T-helper 1 cell (primary cell): ENCODE results near the gene TAF8.
A peak's percentile ranks its signal among the peaks of the same experiment; 100 is the strongest.

ENCODE experiments used
- DNase-seq, 5 donors: peaks; one replicate each; pipeline ENCODE4 v3.0.0-alpha.2; 2012 to 2020

The TAF8 gene

DNA sequence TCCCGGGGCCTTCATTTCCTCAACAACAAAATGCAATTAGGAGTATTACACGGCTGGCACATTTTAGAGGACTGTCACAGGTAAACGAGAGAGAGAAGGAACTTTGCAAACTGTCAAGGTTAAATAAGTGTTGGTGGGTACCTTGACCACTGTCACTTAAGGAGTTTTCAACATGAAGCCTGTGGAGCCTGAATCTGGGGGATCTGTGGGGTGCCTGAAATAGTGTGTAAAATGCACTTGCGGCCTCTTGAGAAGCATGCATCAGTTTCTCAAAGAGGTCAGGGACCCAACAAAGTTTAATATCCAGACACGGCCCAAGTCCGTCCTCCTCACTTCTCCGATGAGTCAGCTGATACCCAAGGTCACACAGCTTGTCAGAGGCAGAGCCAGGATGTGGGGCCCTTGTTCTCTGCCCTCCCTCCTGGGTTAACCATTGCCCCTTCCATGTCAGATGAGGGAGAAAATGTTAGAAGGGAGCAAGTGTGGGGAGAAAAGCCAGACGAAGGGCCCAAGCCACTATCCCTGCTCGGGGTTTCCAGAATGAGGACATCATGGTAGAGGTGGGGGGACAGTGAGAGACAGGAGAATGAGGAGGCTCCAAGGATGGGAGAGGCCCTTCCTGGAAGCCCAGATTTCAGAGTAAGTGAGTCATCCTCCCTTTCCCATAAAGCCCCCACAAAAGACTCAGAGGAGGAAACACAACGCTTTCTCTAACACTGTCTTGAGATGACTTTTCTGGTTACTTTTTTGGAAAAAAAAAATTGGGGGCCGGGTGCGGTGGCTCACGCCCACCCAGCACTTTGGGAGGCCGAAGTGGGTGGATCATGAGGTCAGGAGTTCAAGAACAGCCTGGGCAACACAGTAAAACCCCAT, 49.9 kb downstream of the TAF8 start:
- DNase-seq: peak in 1 of 5 donors; percentile 58

- no peak for DNase-seq
Measured at GRCh38 chr6:42101186-42101657, 50.9 kb downstream of the TAF8 start.

- no peak for DNase-seq
Measured at GRCh38 chr6:42103216-42103615, 52.9 kb downstream of the TAF8 start.

DNA sequence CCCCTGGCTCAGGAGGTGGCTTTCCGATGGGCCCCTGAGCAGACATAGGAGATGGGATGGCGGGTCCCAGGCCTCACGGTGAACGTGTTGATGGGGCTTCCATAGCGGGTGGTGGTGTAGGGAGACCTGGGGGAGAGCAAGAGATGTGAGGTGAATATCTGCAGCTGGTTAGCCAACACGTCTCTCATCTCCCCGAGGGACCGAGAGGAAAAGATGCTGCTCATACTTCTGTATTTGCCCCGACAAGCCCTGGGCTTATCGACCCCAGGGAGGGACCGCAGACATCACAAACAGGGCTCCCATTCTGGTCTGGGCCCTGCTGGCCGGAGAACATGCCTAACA, 53.4 kb downstream of the TAF8 start:
- no peak for DNase-seq

- DNase-seq: peak; percentile 28 to 83 (median 50)
Measured at GRCh38 chr6:42104095-42104803, 53.9 kb downstream of the TAF8 start.

- no peak for DNase-seq
Measured at GRCh38 chr6:42104804-42105125, 54.4 kb downstream of the TAF8 start.

GRCh38 chr6:42105156-42105648, 54.9 kb downstream of the TAF8 start:
- DNase-seq: no peak

DNA sequence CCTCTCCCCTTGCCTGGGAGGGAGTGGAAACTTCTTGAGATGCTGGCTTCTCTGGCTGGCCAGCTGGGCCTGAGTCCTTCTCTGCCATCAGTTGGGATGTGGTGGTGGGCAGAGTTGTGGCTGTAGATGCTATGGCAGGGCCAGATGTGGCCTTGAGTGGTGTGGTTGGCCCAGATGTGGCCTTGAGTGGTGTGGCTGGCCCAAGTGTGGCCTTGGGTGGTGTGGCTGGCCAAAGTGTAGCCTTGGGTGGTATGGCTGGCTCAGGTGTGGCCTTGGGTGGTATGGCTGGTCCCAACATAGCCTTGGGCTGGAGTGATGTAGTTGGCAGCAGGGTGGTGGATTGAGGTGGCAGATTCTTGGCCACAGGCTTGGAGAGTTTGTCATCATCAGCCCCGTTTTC, 55.4 kb downstream of the TAF8 start:
- no peak for DNase-seq

- DNase-seq: no peak
Measured at GRCh38 chr6:42106112-42107023, 56.0 kb downstream of the TAF8 start.

- DNase-seq: no peak
Measured at GRCh38 chr6:42108071-42108470, 57.7 kb downstream of the TAF8 start.

GRCh38 chr6:42110683-42111082, 60.4 kb downstream of the TAF8 start:
- DNase-seq: no peak

DNA sequence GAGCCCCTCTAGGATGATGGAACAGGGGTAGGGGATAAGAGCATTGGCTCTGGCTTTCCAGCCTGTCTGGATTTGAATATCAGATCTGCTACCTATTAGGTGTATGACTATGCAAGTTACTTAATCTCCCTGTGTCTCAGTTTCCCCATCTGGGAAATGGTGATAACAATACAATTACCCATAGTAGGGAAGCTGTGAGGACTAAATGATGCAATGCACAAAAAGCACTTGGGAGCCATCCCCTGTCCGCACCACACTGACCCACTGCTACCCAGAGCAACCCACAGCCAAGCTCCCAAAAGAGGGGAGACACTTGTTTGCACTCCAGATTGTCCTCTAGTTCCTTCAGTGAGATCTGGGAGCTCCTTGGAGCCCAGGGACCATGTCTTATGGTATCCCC, 62.0 kb downstream of the TAF8 start:
- DNase-seq: no peak

DNA sequence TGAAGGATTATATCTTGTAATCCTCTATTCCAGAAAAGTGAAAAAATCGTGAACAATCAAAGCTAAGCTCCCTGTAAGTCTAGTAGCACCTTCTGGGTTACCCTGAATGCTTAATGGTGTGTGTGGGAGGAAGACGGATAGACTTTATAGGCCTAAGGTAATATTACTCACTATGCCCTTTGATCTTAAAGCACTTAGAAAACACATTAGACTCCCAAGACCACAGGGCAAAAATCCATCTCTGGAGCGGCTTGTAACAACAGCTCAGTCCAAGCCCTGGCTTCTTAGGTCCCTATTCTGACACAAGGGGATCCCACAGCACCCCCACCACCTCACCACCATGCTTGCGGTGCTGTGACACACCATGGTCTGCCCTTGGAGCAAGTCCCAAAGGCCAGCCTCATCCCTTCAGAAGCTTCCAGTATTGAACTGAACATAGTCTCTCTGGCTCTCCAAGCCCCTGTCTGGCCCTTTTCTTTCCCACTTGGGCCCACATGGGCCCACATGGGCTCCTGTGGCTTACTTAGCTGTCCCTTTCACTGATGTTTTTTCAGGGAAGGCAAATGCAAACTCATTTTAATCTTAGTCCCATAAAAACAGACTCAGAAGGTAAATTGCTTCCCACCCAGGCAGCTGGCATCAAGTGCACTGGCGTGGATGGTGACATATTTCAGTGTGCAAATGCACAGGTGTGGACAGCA, 63.8 kb downstream of the TAF8 start:
- DNase-seq: no peak

GRCh38 chr6:42117843-42118161, 67.5 kb downstream of the TAF8 start:
- DNase-seq: no peak

- no peak for DNase-seq
Measured at GRCh38 chr6:42118162-42119001, 68.1 kb downstream of the TAF8 start.

DNA sequence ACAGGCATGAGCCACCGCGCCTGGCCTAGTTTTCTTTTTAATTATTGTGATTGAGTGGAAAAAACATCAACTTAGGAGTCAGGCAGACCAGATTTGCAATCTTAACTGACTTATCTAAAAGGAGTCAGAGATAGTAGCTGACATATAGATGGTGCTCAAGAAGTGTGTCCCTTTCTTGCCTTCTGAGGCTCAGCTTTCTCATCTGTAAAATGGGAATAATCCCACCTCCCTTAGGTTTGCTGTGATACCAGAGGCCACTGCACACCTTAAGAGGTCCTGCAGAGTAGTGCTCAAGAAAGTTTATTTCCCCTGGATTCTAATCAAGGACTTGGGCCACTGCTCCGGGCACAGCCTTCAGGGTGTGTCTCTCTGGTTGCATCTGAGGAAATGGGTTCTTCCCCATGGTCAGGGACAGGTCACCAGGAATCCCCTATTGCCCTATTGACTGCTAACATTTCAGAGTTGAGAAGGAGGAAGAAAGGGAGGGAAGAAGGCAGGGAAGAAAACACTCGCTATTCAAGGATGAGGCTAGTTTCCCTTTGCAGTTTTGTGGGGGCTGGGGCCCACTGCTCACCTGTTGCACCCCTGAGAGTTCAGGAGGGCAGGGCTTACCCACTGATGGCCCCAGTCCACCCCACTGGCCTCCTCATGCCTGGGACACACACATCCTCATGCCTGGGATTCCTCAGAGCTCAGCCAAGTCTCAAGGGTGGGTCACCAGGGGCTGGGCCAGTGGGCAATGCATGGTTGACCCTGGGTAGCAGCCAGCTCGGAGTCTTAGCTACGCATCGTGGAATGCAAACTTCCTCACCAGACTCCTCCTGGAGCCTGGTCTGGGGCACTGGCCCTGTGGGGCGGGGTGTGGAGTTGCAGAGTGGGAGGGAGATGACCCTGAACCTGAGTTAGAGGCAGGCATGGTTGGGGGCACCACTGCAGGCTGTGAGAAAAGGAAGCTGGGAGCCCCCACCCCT, 70.9 kb downstream of the TAF8 start:
- DNase-seq: no peak

DNA sequence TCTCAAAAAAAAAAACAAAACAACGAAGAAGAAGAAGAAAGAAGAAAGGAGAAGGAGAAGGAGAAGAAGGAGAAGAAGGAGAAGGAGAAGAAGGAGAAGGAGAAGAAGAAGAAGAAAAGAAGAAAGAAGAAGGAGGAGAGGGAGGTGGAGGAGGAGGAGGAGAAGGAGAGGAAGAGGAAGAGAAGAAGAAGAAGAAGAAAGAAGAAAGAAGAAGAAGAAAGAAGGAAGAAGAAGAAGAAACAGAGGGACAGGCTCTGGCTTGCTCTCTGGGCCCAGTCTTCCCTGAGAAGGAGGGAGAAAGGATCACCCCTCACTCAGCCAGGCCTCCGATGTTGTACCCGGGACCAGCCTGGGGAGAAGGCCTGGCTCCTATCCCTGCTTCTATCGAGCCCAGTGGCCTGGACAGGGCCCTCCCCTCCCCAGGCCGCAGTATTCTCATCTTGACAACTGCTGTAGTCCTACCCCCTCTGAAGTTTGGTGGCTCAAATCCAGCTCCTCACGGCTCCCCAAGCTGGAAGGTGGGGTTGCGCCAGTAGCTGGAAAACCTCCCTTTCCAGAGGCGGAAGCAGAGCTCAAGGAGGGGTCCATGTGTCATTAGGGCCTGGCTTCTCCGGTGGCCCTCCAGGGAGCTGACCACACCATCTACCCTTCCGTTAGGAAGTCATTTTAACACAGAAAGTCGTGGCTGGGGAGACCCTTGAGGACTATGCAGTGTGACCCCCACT, 73.2 kb downstream of the TAF8 start:
- DNase-seq: no peak

GRCh38 chr6:42124223-42124836, 74.0 kb downstream of the TAF8 start:
- DNase-seq: no peak

- DNase-seq: no peak
Measured at GRCh38 chr6:42125231-42125630, 74.9 kb downstream of the TAF8 start.
